HEK293 (cell line): Measurements from ENCODE around the gene AQP3.

ENCODE experiments used
- CTCF ChIA-PET: fragments of 350-600 bp; formaldehyde crosslinking; extraction: SDS; loops from one replicate; lab custom pipeline; 2021; ENCODE audit warnings: antibody characterized with exemption; lab: Yijun Ruan, JAX
- POLR2A ChIA-PET: fragments of 300-600 bp; formaldehyde crosslinking; extraction: SDS; loops from one replicate; lab custom pipeline; 2020; ENCODE audit warnings: antibody characterized with exemption, inconsistent platforms; lab: Yijun Ruan, JAX
- H3K27ac ChIP-seq: fragments of 200-500 bp; sonication (Bioruptor generic); 2 replicates; pipeline ENCODE4 v1.5.1; 2014; ENCODE audit warnings: low read depth, low read length, control low read depth, inconsistent platforms; ENCODE audit errors: extremely low read depth
- H3K36me3 ChIP-seq, 2 experiments: fragments of 200-500 bp in 1 of 2; sonication (Bioruptor generic) in 1 of 2; 1 replicate in 1 of 2; 2 replicates in 1 of 2; pipeline ENCODE4 v1.5.1; 2014 to 2017; ENCODE audit warnings: inconsistent platforms in 2 of 2, low read length in 2 of 2; ENCODE audit not compliant: control insufficient read depth in 2 of 2, insufficient read depth in 1 of 2
- H3K4me1 ChIP-seq: fragments of 200-500 bp; sonication (Bioruptor generic); 2 replicates; pipeline ENCODE4 v1.5.1; 2014; ENCODE audit warnings: mild to moderate bottlenecking, low read length, inconsistent platforms; ENCODE audit not compliant: control insufficient read depth, insufficient read depth
- H3K4me3 ChIP-seq: 2 replicates; pipeline ENCODE4 v1.5.1; 2011; ENCODE audit warnings: low read depth, mild to moderate bottlenecking, control low read depth, low read length, moderate library complexity
- H3K9me3 ChIP-seq: fragments of 200-500 bp; sonication (Bioruptor generic); 2 replicates; pipeline ENCODE4 v1.5.1; 2014; ENCODE audit warnings: low read depth, low read length, inconsistent platforms; ENCODE audit not compliant: control insufficient read depth, insufficient read depth
- EGR2 ChIP-seq: fragments of 450-650 bp; formaldehyde crosslinking; IDR thresholded peaks from 2 replicates; pipeline ENCODE4 v1.5.1; 2016; ENCODE audit warnings: low read depth, missing biosample characterization, missing genetic modification characterization
- GLIS2 ChIP-seq: fragments of 450-650 bp; formaldehyde crosslinking; IDR thresholded peaks from 2 replicates; pipeline ENCODE4 v1.5.1; 2016; ENCODE audit warnings: missing biosample characterization, missing genetic modification characterization
- HOXA7 ChIP-seq: sonication (generic); formaldehyde crosslinking; IDR thresholded peaks from 2 replicates; pipeline ENCODE4 v1.8.1; 2022; ENCODE audit warnings: missing genetic modification reagents, borderline replicate concordance
- OSR2 ChIP-seq: fragments of 450-650 bp; formaldehyde crosslinking; IDR thresholded peaks from 2 replicates; pipeline ENCODE4 v1.5.1; 2016; ENCODE audit warnings: missing biosample characterization, missing genetic modification characterization
- ZBTB8A ChIP-seq: fragments of 450-650 bp; formaldehyde crosslinking; IDR thresholded peaks from 2 replicates; pipeline ENCODE4 v1.5.1; 2016; ENCODE audit warnings: missing biosample characterization, missing genetic modification characterization
- ZNF133 ChIP-seq: fragments of 450-650 bp; formaldehyde crosslinking; IDR thresholded peaks from 2 replicates; pipeline ENCODE4 v1.5.1; 2016; ENCODE audit warnings: missing biosample characterization, missing genetic modification characterization
- ZNF202 ChIP-seq: fragments of 450-650 bp; formaldehyde crosslinking; IDR thresholded peaks from 2 replicates; pipeline ENCODE4 v1.5.1; 2016; ENCODE audit warnings: missing biosample characterization, missing genetic modification characterization, borderline replicate concordance
- ZNF248 ChIP-seq: fragments of 450-650 bp; formaldehyde crosslinking; IDR thresholded peaks from 2 replicates; pipeline ENCODE4 v1.5.1; 2017; ENCODE audit warnings: missing biosample characterization, missing genetic modification characterization
- ZNF621 ChIP-seq: fragments of 450-650 bp; formaldehyde crosslinking; IDR thresholded peaks from 2 replicates; pipeline ENCODE4 v1.5.1; 2017; ENCODE audit warnings: missing biosample characterization, missing genetic modification characterization
- ZNF660 ChIP-seq: fragments of 450-650 bp; IDR thresholded peaks from 2 replicates; pipeline ENCODE4 v1.5.1; 2018; ENCODE audit warnings: missing biosample characterization, mild to moderate bottlenecking, missing genetic modification characterization
- ZNF747 ChIP-seq: fragments of 450-650 bp; formaldehyde crosslinking; IDR thresholded peaks from 2 replicates; pipeline ENCODE4 v1.5.1; 2016; ENCODE audit warnings: missing biosample characterization, missing genetic modification characterization
- ZNF777 ChIP-seq: fragments of 450-650 bp; formaldehyde crosslinking; IDR thresholded peaks from 2 replicates; pipeline ENCODE4 v1.5.1; 2017; ENCODE audit warnings: missing biosample characterization, missing genetic modification characterization, borderline replicate concordance
- ZNF792 ChIP-seq: fragments of 450-650 bp; formaldehyde crosslinking; IDR thresholded peaks from 2 replicates; pipeline ENCODE4 v1.5.1; 2016; ENCODE audit warnings: missing biosample characterization, missing genetic modification characterization
- ZSCAN30 ChIP-seq: fragments of 450-650 bp; IDR thresholded peaks from 2 replicates; pipeline ENCODE4 v1.5.1; 2018; ENCODE audit warnings: missing biosample characterization, mild to moderate bottlenecking, missing genetic modification characterization, moderate library complexity
- TF ChIP-seq, protein P1 (sequence below): fragments of 450-650 bp; formaldehyde crosslinking; IDR thresholded peaks from 2 replicates; pipeline ENCODE4 v1.5.1; 2016; ENCODE audit warnings: missing biosample characterization, missing genetic modification characterization
- TF ChIP-seq, protein P2 (sequence below): fragments of 450-650 bp; formaldehyde crosslinking; IDR thresholded peaks from 2 replicates; pipeline ENCODE4 v1.5.1; 2017; ENCODE audit warnings: missing biosample characterization, missing genetic modification characterization
- TF ChIP-seq, protein P3 (sequence below): fragments of 450-650 bp; formaldehyde crosslinking; IDR thresholded peaks from 2 replicates; pipeline ENCODE4 v1.5.1; 2016; ENCODE audit warnings: missing biosample characterization, missing genetic modification characterization
- TF ChIP-seq, protein P4 (sequence below): fragments of 450-650 bp; formaldehyde crosslinking; IDR thresholded peaks from 2 replicates; pipeline ENCODE4 v1.5.1; 2017; ENCODE audit warnings: missing biosample characterization, missing genetic modification characterization
- TF ChIP-seq, protein P5 (sequence below): fragments of 450-650 bp; formaldehyde crosslinking; IDR thresholded peaks from 2 replicates; pipeline ENCODE4; 2016; ENCODE audit warnings: missing biosample characterization, missing genetic modification characterization
- TF ChIP-seq, protein P6 (sequence below): fragments of 450-650 bp; formaldehyde crosslinking; optimal IDR thresholded peaks from 2 replicates; pipeline ENCODE3; 2016; ENCODE audit warnings: missing biosample characterization, mild to moderate bottlenecking, missing genetic modification characterization
- TF ChIP-seq, protein P7 (sequence below): fragments of 450-650 bp; formaldehyde crosslinking; IDR thresholded peaks from 2 replicates; pipeline ENCODE4 v1.5.1; 2016; ENCODE audit warnings: missing biosample characterization, missing genetic modification characterization

The AQP3 gene

DNA sequence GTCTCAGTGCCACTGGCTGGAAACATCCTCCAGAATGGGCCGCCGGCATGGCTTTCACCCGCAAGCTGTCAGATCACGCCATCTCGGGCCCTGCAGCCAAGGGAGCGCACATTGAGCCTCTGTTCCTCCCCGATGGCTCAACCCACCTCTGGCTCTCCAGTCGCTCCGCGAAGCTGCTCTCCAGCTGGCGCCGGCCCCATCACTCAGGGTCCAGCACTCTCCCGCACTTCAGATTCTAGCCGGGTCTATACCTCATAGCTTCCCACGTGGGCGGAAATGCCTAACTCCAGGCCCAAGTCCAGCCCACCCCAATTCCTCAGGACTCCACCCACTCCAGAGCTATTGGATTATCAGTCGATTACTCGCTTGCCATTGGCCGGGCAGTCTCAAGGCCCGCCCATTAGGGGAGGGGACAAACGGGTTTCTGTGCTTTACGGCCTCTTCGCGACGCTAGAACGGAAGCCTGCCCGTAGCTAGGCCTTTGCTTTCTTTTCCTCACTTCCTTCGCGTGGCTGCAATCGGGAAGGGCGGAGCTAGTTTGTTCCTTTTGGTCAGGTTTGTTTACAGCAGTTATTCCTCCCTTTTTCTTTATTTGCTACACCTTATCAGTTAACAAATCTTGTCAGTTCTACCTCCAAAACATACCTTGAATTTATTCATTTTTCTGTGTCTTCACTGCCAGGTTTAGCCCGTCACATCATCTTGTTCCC lies 26.4 kb upstream of the AQP3 start, which contains the start of gene NOL6 (continued):
- TF ChIP-seq ZNF248 (tag by site-specific recombination) (no peak), EGR2 (tag by site-specific recombination) (peak; percentile 33; the same call in 1 of the 2 replicates), ZNF660 (tag by site-specific recombination) (no peak; the same call in 1 of the 2 replicates), ZNF202 (tag by site-specific recombination) (no peak), OSR2 (tag by site-specific recombination) (no peak), ZNF777 (tag by site-specific recombination) (no peak), GLIS2 (tag by site-specific recombination) (no peak), HOXA7 (CRISPR knock-in tag) (no peak)
- TF ChIP-seq, protein P1, sequence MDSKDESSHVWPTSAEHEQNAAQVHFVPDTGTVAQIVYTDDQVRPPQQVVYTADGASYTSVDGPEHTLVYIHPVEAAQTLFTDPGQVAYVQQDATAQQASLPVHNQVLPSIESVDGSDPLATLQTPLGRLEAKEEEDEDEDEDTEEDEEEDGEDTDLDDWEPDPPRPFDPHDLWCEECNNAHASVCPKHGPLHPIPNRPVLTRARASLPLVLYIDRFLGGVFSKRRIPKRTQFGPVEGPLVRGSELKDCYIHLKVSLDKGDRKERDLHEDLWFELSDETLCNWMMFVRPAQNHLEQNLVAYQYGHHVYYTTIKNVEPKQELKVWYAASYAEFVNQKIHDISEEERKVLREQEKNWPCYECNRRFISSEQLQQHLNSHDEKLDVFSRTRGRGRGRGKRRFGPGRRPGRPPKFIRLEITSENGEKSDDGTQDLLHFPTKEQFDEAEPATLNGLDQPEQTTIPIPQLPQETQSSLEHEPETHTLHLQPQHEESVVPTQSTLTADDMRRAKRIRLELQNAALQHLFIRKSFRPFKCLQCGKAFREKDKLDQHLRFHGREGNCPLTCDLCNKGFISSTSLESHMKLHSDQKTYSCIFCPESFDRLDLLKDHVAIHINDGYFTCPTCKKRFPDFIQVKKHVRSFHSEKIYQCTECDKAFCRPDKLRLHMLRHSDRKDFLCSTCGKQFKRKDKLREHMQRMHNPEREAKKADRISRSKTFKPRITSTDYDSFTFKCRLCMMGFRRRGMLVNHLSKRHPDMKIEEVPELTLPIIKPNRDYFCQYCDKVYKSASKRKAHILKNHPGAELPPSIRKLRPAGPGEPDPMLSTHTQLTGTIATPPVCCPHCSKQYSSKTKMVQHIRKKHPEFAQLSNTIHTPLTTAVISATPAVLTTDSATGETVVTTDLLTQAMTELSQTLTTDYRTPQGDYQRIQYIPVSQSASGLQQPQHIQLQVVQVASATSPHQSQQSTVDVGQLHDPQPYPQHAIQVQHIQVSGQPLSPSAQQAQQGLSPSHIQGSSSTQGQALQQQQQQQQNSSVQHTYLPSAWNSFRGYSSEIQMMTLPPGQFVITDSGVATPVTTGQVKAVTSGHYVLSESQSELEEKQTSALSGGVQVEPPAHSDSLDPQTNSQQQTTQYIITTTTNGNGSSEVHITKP (tag by site-specific recombination) = no peak
- TF ChIP-seq, protein P2, sequence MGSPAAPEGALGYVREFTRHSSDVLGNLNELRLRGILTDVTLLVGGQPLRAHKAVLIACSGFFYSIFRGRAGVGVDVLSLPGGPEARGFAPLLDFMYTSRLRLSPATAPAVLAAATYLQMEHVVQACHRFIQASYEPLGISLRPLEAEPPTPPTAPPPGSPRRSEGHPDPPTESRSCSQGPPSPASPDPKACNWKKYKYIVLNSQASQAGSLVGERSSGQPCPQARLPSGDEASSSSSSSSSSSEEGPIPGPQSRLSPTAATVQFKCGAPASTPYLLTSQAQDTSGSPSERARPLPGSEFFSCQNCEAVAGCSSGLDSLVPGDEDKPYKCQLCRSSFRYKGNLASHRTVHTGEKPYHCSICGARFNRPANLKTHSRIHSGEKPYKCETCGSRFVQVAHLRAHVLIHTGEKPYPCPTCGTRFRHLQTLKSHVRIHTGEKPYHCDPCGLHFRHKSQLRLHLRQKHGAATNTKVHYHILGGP = no peak

DNA sequence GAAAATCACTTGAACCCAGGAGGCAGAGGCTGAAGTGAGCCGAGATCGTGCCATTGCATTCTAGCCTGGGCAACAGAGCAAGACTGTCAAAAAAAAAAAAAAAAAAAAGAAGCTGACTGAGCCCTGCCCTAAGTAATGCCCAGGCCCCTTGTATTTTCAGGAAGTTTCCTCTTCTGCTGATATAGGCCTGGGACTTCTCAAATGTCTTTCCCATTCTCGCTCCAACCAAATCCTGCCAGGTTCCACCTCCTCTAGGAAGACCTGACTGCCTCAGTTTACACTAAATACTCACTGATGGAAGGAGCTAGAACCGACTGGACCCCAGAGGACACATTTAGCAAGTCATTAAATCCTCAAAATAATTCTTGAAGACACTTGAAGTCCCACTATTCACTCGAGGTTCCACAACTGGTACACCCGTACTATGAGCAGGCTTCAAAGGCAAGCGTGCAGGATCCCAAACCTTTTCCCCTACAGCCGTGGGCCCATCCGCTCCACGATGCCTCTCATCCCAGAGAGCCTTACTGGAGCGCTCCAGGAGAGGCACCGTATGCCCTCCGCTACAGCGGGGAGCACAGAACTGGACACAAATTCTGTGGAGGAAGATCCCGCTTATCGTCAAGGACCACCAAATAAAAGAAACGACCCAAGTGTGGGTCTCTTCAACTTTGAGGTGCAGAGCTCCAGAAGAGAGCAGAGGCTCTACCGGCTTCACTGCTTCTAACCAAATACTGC lies 25.7 kb upstream of the AQP3 start:
- CTCF ChIA-PET = interaction anchor here (0.6 to 10.4 kb wide), 19 partner anchors 10 to 948 kb away, joined by 3 to 176 read pairs (median 6); partner anchors contain the start of genes ANKRD18B, AQP3 and AQP7
- H3K4me3 ChIP-seq = peak overlapping the region; percentile 91
- H3K4me1 ChIP-seq = no peaks in the 10 kb centered on the region
- no peaks in the 10 kb centered on the region for H3K9me3 ChIP-seq
- H3K27ac ChIP-seq = no peak overlapping the region
- peaks cover 8 to 41% of the 10 kb centered on the region in 2 experiments for H3K36me3 ChIP-seq
- POLR2A ChIA-PET = interaction anchor here (0.6 to 3.6 kb wide), 25 partner anchors 9 to 575 kb away, joined by 3 to 34 read pairs (median 7); partner anchors contain the start of genes ANKRD18B, AQP3, BAG1 and CHMP5
- TF ChIP-seq ZBTB8A (tag by site-specific recombination) (no peak), ZSCAN30 (no peak), ZNF621 (tag by site-specific recombination) (no peak), ZNF792 (tag by site-specific recombination) (no peak), ZNF747 (tag by site-specific recombination) (no peak), ZNF133 (tag by site-specific recombination) (no peak)
- TF ChIP-seq, protein P3, sequence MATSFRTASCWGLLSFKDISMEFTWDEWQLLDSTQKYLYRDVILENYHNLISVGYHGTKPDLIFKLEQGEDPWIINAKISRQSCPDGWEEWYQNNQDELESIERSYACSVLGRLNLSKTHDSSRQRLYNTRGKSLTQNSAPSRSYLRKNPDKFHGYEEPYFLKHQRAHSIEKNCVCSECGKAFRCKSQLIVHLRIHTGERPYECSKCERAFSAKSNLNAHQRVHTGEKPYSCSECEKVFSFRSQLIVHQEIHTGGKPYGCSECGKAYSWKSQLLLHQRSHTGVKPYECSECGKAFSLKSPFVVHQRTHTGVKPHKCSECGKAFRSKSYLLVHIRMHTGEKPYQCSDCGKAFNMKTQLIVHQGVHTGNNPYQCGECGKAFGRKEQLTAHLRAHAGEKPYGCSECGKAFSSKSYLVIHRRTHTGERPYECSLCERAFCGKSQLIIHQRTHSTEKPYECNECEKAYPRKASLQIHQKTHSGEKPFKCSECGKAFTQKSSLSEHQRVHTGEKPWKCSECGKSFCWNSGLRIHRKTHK (tag by site-specific recombination) = no peak
- TF ChIP-seq, protein P4, sequence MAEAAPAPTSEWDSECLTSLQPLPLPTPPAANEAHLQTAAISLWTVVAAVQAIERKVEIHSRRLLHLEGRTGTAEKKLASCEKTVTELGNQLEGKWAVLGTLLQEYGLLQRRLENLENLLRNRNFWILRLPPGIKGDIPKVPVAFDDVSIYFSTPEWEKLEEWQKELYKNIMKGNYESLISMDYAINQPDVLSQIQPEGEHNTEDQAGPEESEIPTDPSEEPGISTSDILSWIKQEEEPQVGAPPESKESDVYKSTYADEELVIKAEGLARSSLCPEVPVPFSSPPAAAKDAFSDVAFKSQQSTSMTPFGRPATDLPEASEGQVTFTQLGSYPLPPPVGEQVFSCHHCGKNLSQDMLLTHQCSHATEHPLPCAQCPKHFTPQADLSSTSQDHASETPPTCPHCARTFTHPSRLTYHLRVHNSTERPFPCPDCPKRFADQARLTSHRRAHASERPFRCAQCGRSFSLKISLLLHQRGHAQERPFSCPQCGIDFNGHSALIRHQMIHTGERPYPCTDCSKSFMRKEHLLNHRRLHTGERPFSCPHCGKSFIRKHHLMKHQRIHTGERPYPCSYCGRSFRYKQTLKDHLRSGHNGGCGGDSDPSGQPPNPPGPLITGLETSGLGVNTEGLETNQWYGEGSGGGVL (tag by site-specific recombination) = no peak
- TF ChIP-seq, protein P5, sequence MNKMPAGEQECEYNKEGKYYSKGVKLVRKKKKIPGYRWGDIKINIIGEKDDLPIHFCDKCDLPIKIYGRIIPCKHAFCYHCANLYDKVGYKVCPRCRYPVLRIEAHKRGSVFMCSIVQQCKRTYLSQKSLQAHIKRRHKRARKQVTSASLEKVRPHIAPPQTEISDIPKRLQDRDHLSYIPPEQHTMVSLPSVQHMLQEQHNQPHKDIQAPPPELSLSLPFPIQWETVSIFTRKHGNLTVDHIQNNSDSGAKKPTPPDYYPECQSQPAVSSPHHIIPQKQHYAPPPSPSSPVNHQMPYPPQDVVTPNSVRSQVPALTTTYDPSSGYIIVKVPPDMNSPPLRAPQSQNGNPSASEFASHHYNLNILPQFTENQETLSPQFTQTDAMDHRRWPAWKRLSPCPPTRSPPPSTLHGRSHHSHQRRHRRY = no peak
- TF ChIP-seq, protein P6, sequence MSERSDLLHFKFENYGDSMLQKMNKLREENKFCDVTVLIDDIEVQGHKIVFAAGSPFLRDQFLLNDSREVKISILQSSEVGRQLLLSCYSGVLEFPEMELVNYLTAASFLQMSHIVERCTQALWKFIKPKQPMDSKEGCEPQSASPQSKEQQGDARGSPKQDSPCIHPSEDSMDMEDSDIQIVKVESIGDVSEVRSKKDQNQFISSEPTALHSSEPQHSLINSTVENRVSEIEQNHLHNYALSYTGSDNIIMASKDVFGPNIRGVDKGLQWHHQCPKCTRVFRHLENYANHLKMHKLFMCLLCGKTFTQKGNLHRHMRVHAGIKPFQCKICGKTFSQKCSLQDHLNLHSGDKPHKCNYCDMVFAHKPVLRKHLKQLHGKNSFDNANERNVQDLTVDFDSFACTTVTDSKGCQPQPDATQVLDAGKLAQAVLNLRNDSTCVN = no peak
- TF ChIP-seq, protein P7, sequence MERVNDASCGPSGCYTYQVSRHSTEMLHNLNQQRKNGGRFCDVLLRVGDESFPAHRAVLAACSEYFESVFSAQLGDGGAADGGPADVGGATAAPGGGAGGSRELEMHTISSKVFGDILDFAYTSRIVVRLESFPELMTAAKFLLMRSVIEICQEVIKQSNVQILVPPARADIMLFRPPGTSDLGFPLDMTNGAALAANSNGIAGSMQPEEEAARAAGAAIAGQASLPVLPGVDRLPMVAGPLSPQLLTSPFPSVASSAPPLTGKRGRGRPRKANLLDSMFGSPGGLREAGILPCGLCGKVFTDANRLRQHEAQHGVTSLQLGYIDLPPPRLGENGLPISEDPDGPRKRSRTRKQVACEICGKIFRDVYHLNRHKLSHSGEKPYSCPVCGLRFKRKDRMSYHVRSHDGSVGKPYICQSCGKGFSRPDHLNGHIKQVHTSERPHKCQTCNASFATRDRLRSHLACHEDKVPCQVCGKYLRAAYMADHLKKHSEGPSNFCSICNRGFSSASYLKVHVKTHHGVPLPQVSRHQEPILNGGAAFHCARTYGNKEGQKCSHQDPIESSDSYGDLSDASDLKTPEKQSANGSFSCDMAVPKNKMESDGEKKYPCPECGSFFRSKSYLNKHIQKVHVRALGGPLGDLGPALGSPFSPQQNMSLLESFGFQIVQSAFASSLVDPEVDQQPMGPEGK (tag by site-specific recombination) = no peak
